ENCODE results near the gene CELSR1.

The CELSR1 gene

GRCh38 chr22:46549971-46550641 lies 12.7 kb upstream of the CELSR1 start:
- no peak for DNase-seq

GRCh38 chr22:46549563-46549840 lies 12.1 kb upstream of the CELSR1 start:
- no peak for DNase-seq

GRCh38 chr22:46547883-46548244 lies 10.4 kb upstream of the CELSR1 start:
- DNase-seq = no peak

GRCh38 chr22:46547179-46547882 lies 9.9 kb upstream of the CELSR1 start:
- no peak for DNase-seq

GRCh38 chr22:46546466-46547178 lies 9.2 kb upstream of the CELSR1 start:
- DNase-seq = no peak

- DNase-seq = no peak
Observed at GRCh38 chr22:46545086-46545792, 7.8 kb upstream of the CELSR1 start.

- DNase-seq = peak; percentile 62
Observed at GRCh38 chr22:46542011-46542985, 4.9 kb upstream of the CELSR1 start.

- DNase-seq = no peak
Observed at GRCh38 chr22:46541536-46541935, 4.1 kb upstream of the CELSR1 start.

- no peak for DNase-seq
Observed at GRCh38 chr22:46540874-46541273, 3.5 kb upstream of the CELSR1 start.

- no peak for DNase-seq
Observed at GRCh38 chr22:46539169-46539568, 1.7 kb upstream of the CELSR1 start.

GRCh38 chr22:46538814-46539160 lies 1.4 kb upstream of the CELSR1 start:
- no peak for DNase-seq

GRCh38 chr22:46537946-46538813 lies 760 bp upstream of the CELSR1 start:
- no peak for DNase-seq

- no peak for DNase-seq
Observed at GRCh38 chr22:46536537-46537224, 739 bp downstream of the CELSR1 start.

GRCh38 chr22:46535876-46536536 lies 1.4 kb downstream of the CELSR1 start:
- no peak for DNase-seq

- no peak for DNase-seq
Observed at GRCh38 chr22:46534901-46535630, 2.4 kb downstream of the CELSR1 start.

- DNase-seq = no peak
Observed at GRCh38 chr22:46534177-46534776, 3.1 kb downstream of the CELSR1 start.

GRCh38 chr22:46533070-46533833 lies 4.2 kb downstream of the CELSR1 start:
- DNase-seq = no peak

GRCh38 chr22:46532416-46532815 lies 5.0 kb downstream of the CELSR1 start:
- DNase-seq = no peak
